SK-N-SH (cell line): ENCODE data around the gene HLF. TPM values are rescaled to one million over a fixed set of nuclear protein-coding genes. Genes with fewer than 3 reads are reported as not detected.

Experiments
- CTCF ChIA-PET: fragments of 300-600, 350-600 bp; formaldehyde crosslinking; extraction: SDS; loops from one replicate; lab custom pipeline; 2021; lab: Yijun Ruan, JAX
- POLR2A ChIA-PET: fragments of 350-600 bp; sonication (Branson Sonifier 250); formaldehyde crosslinking; extraction: SDS; loops from one replicate; lab custom pipeline; 2020; ENCODE audit warnings: antibody characterized with exemption, inconsistent platforms; lab: Yijun Ruan, JAX
- DNase-seq: peaks from one replicate; pipeline ENCODE4 v3.0.0; 2012
- H2AFZ ChIP-seq: fragments of 200-600 bp; sonication (generic); 2 replicates; pipeline ENCODE4 v1.8.1; 2016; ENCODE audit warnings: antibody characterized with exemption, mild to moderate bottlenecking, low read depth
- H3F3A ChIP-seq: fragments of 200-600 bp; sonication (generic); replicated peaks from 2 replicates; pipeline ENCODE3; 2016; ENCODE audit warnings: antibody characterized with exemption, mild to moderate bottlenecking; ENCODE audit not compliant: insufficient read depth
- H3K27ac ChIP-seq, 2 experiments: fragments of 200-500 bp in 1 of 2; fragments of 200-600 bp in 1 of 2; sonication (Bioruptor generic) in 1 of 2; sonication (generic), shearing (Covaris generic) in 1 of 2; 2 replicates each; pipeline versions ENCODE4 v1.5.1 to v1.6.1; 2014 to 2016; ENCODE audit warnings: low read depth in 2 of 2, inconsistent platforms in 1 of 2, low read length in 1 of 2, mild to moderate bottlenecking in 1 of 2, mixed read lengths in 1 of 2
- H3K27me3 ChIP-seq: fragments of 200-600 bp; sonication (generic), shearing (Covaris generic); 2 replicates; pipeline ENCODE4 v1.6.1; 2016; ENCODE audit warnings: mixed run types; ENCODE audit not compliant: insufficient read depth
- H3K36me3 ChIP-seq, 2 experiments: fragments of 200-500 bp in 1 of 2; fragments of 200-600 bp in 1 of 2; sonication (Bioruptor generic) in 1 of 2; sonication (generic) in 1 of 2; replicated peaks in 1 of 2; 2 replicates each; pipeline versions ENCODE3 to v1.5.1; 2014 to 2016; ENCODE audit warnings: low read length in 1 of 2, mild to moderate bottlenecking in 1 of 2; ENCODE audit not compliant: insufficient read depth in 2 of 2, control insufficient read depth in 1 of 2
- H3K4me1 ChIP-seq, 2 experiments: fragments of 200-500 bp in 1 of 2; fragments of 200-600 bp in 1 of 2; sonication (Bioruptor generic) in 1 of 2; sonication (generic), shearing (Covaris generic) in 1 of 2; 2 replicates each; pipeline versions ENCODE4 v1.5.1 to v1.6.1; 2014 to 2016; ENCODE audit warnings: low read depth in 1 of 2, low read length in 1 of 2, mixed run types in 1 of 2; ENCODE audit not compliant: insufficient read depth in 2 of 2, control insufficient read depth in 1 of 2
- H3K4me2 ChIP-seq: fragments of 200-600 bp; sonication (generic), shearing (Covaris generic); 2 replicates; pipeline ENCODE4 v1.6.1; 2017; ENCODE audit warnings: mixed run types
- H3K4me3 ChIP-seq, 2 experiments: fragments of 200-500 bp in 1 of 2; fragments of 200-600 bp in 1 of 2; sonication (Bioruptor generic) in 1 of 2; sonication (generic), shearing (Covaris generic) in 1 of 2; 2 replicates each; pipeline versions ENCODE4 v1.5.1 to v1.8.1; 2014 to 2016; ENCODE audit warnings: low read depth in 2 of 2, inconsistent platforms in 1 of 2, low read length in 1 of 2, mild to moderate bottlenecking in 1 of 2, mixed read lengths in 1 of 2, moderate library complexity in 1 of 2
- H3K79me2 ChIP-seq: fragments of 200-600 bp; sonication (generic); 2 replicates; pipeline ENCODE4 v1.8.1; 2017; ENCODE audit warnings: mild to moderate bottlenecking; ENCODE audit not compliant: insufficient read depth
- H3K9ac ChIP-seq: fragments of 200-600 bp; sonication (generic); 2 replicates; pipeline ENCODE4 v1.6.1; 2017; ENCODE audit warnings: mixed run types
- H3K9me2 ChIP-seq: fragments of 200-600 bp; sonication (generic); 2 replicates; pipeline ENCODE4 v1.6.1; 2017; ENCODE audit warnings: mixed run types
- H3K9me3 ChIP-seq: fragments of 200-600 bp; sonication (generic); 2 replicates; pipeline ENCODE4 v1.6.1; 2017; ENCODE audit warnings: mixed run types, mild to moderate bottlenecking, moderate library complexity
- H4K20me1 ChIP-seq: fragments of 200-600 bp; sonication (generic); 2 replicates; pipeline ENCODE4 v1.6.1; 2017; ENCODE audit warnings: mild to moderate bottlenecking, mixed run types; ENCODE audit not compliant: insufficient read depth
- CTCF ChIP-seq: fragments of 200-600 bp; sonication (generic); IDR thresholded peaks from 2 replicates; pipeline ENCODE4 v1.6.1; 2017; ENCODE audit warnings: antibody characterized with exemption, mild to moderate bottlenecking, moderate library complexity
- ELF1 ChIP-seq: IDR thresholded peaks from 2 replicates; pipeline ENCODE4 v1.4.0; 2012
- EP300 ChIP-seq, 2 experiments: IDR thresholded peaks; 2 replicates each; pipeline versions ENCODE4 v1.4.0 to v1.6.1; 2012; ENCODE audit warnings: borderline replicate concordance in 1 of 2, low read depth in 1 of 2, low read length in 1 of 2
- FOXM1 ChIP-seq: IDR thresholded peaks from 2 replicates; pipeline ENCODE4 v1.4.0; 2012; ENCODE audit warnings: low read depth, mild to moderate bottlenecking
- GATA2 ChIP-seq: sonication (generic); formaldehyde crosslinking; IDR thresholded peaks from 2 replicates; pipeline ENCODE4 v1.5.0; 2020; ENCODE audit warnings: mild to moderate bottlenecking, missing genetic modification reagents
- JUND ChIP-seq: IDR thresholded peaks from 2 replicates; pipeline ENCODE4 v1.4.0; 2012
- MAX ChIP-seq: IDR thresholded peaks from 2 replicates; pipeline ENCODE4 v1.4.0; 2012; ENCODE audit warnings: low read depth
- MXI1 ChIP-seq: IDR thresholded peaks from 2 replicates; pipeline ENCODE4 v1.6.1; 2012; ENCODE audit warnings: mild to moderate bottlenecking, low read depth, low read length, improper control_type of control experiment
- PBX3 ChIP-seq: IDR thresholded peaks from 2 replicates; pipeline ENCODE4; 2012
- POLR2AphosphoS5 ChIP-seq: IDR thresholded peaks from 2 replicates; pipeline ENCODE4 v1.6.1; 2012; ENCODE audit warnings: low read depth, low read length
- RAD21 ChIP-seq: IDR thresholded peaks from 2 replicates; pipeline ENCODE4 v1.6.1; 2012; ENCODE audit warnings: mild to moderate bottlenecking, low read length
- SMC3 ChIP-seq: IDR thresholded peaks from 2 replicates; pipeline ENCODE4 v1.6.1; 2012; ENCODE audit warnings: low read depth, low read length, improper control_type of control experiment
- TCF12 ChIP-seq: IDR thresholded peaks from 2 replicates; pipeline ENCODE4 v1.4.0; 2012
- TEAD4 ChIP-seq: IDR thresholded peaks from 2 replicates; pipeline ENCODE4 v1.4.0; 2012; ENCODE audit warnings: mild to moderate bottlenecking, borderline replicate concordance; ENCODE audit not compliant: insufficient read depth
- USF2 ChIP-seq: fragments of 150-350 bp; IDR thresholded peaks from 2 replicates; pipeline ENCODE4 v1.6.1; 2017; ENCODE audit warnings: antibody characterized with exemption, low read length, low read depth, borderline replicate concordance
- YY1 ChIP-seq: IDR thresholded peaks from 2 replicates; pipeline ENCODE4 v1.4.0; 2012; ENCODE audit warnings: low read depth, mild to moderate bottlenecking
- WGBS: methylation state at CpG from one replicate; pipeline ENCODE4 v1.1.6; 2017; ENCODE audit warnings: low lambda C conversion rate; 5-methylcytosine and 5-hydroxymethylcytosine counted together
- polyA plus RNA-seq, 3 experiments: library from polyadenylated mRNA; depleted of rRNA; stranded (reverse); fragments of >200 nt; gene quantifications; 2 replicates each; pipeline ENCODE4 v1.2.3, GENCODE V29; 2012

HLF gene
- polyA plus RNA-seq, 1 of the 3 experiments (the other 2 are of a cell fraction) = 0.03 TPM

GRCh38 chr17:55229276-55229675 is 35.5 kb upstream of the HLF start:
- Histone ChIP-seq H4K20me1 (no peaks in the 10 kb centered on the region), H3K4me3 (no peak overlapping the region), H3K4me2 (no peak overlapping the region), H3K36me3 (no peaks in the 10 kb centered on the region), H3K27me3 (no peaks in the 10 kb centered on the region; the same call in 1 of the 2 replicates), H3K9me2 (no peaks in the 10 kb centered on the region), H3K79me2 (no peaks in the 10 kb centered on the region), H2AFZ (no peak overlapping the region), H3F3A (no peaks in the 10 kb centered on the region), H3K9ac (no peak overlapping the region), H3K4me1 (no peaks in the 10 kb centered on the region; a peak in 1 of 4 replicates), H3K27ac (no peak overlapping the region), H3K9me3 (no peaks in the 10 kb centered on the region)
- WGBS = 28% methylated on average over 2 of the region's 2 CpGs
- ChIA-PET POLR2A (interaction anchor here (1.2 kb wide), 1 partner anchor 9 kb away, joined by 4 read pairs; no protein-coding TSS in a partner anchor), CTCF (interaction anchor here (0.6 to 2.4 kb wide), 5 partner anchors 9 to 120 kb away, joined by 3 to 14 read pairs (median 3); no protein-coding TSS in a partner anchor)
- TF ChIP-seq USF2 = no peak
- TF ChIP-seq SMC3 = no peak
- DNase-seq = no peak

GRCh38 chr17:55230716-55231115 is 34.0 kb upstream of the HLF start:
- CTCF ChIA-PET = interaction anchor here (0.9 to 2.4 kb wide), 7 partner anchors 18 to 505 kb away, joined by 3 to 14 read pairs (median 3); no protein-coding TSS in a partner anchor

GRCh38 chr17:55233840-55234239 is 30.9 kb upstream of the HLF start:
- H3K36me3 ChIP-seq = no peaks in the 10 kb centered on the region
- no peaks in the 10 kb centered on the region for H3F3A ChIP-seq
- no peak overlapping the region for H3K9ac ChIP-seq
- peaks cover 0 to 5% of the 10 kb centered on the region in 2 experiments; a peak in 3 of 4 replicates for H3K4me1 ChIP-seq
- H3K9me2 ChIP-seq = no peaks in the 10 kb centered on the region
- no peaks in the 10 kb centered on the region for H3K9me3 ChIP-seq
- no peak overlapping the region for H3K4me3 ChIP-seq
- ChIA-PET CTCF (no interaction called here), POLR2A (no interaction called here)
- WGBS = 58% methylated on average over 3 of the region's 3 CpGs
- DNase-seq = no peak
- no peaks in the 10 kb centered on the region for H4K20me1 ChIP-seq
- no peak overlapping the region for H3K4me2 ChIP-seq
- no peak overlapping the region for H3K27ac ChIP-seq
- no peaks in the 10 kb centered on the region; the same call in 1 of the 2 replicates for H3K27me3 ChIP-seq
- H3K79me2 ChIP-seq = no peaks in the 10 kb centered on the region
- no peak overlapping the region for H2AFZ ChIP-seq
- TF ChIP-seq MXI1 = no peak
- no peak for TF ChIP-seq MAX
- TF ChIP-seq PBX3 = no peak
- TF ChIP-seq CTCF = no peak
- TF ChIP-seq USF2 = no peak
- TF ChIP-seq FOXM1 = no peak
- TF ChIP-seq TCF12 = no peak
- no peak for TF ChIP-seq RAD21
- TF ChIP-seq JUND = no peak
- TF ChIP-seq YY1 = no peak

More at GRCh38 chr17:55230716-55231115, 34.0 kb upstream of the HLF start:
- DNase-seq = no peak
- Histone ChIP-seq H3K27ac (no peak overlapping the region), H4K20me1 (no peaks in the 10 kb centered on the region), H3K27me3 (no peaks in the 10 kb centered on the region; the same call in 1 of the 2 replicates), H3K79me2 (no peaks in the 10 kb centered on the region), H3K4me3 (no peak overlapping the region), H3K9me2 (no peaks in the 10 kb centered on the region), H3F3A (no peaks in the 10 kb centered on the region), H3K9me3 (no peaks in the 10 kb centered on the region), H3K4me1 (no peaks in the 10 kb centered on the region; a peak in 1 of 4 replicates), H3K36me3 (no peaks in the 10 kb centered on the region), H3K9ac (no peak overlapping the region), H3K4me2 (no peak overlapping the region), H2AFZ (no peak overlapping the region)
- TF ChIP-seq POLR2AphosphoS5 (no peak), EP300 (IDR thresholded peaks at IDR 0.05; ENCODE audit: borderline replicate concordance in 1 of 2, low read depth in 1 of 2, low read length in 1 of 2) (no peak), TEAD4 (no peak), ELF1 (no peak), GATA2 (CRISPR knock-in tag) (no peak), SMC3 (no peak), RAD21 (no peak)
- POLR2A ChIA-PET = no interaction called here
- WGBS = 18% methylated on average over 1 of the region's 1 CpG
